ENCODE data around the gene OPCML.

The OPCML gene

GRCh38 chr11:133070021-133070713 lies 462.1 kb downstream of the OPCML start:
- no peak for DNase-seq (ENCODE audit: low read depth)

- DNase-seq (ENCODE audit: low read depth): no peak
Measured at GRCh38 chr11:133065847-133066485, 466.3 kb downstream of the OPCML start.

- DNase-seq (ENCODE audit: low read depth): no peak
Measured at GRCh38 chr11:133064961-133065360, 467.3 kb downstream of the OPCML start.

- DNase-seq (ENCODE audit: low read depth): no peak
Measured at GRCh38 chr11:133064152-133064877, 468.0 kb downstream of the OPCML start.

GRCh38 chr11:133058501-133058900 lies 473.8 kb downstream of the OPCML start:
- no peak for DNase-seq (ENCODE audit: low read depth)

- no peak for DNase-seq (ENCODE audit: low read depth)
Measured at GRCh38 chr11:133053124-133053776, 479.1 kb downstream of the OPCML start.

GRCh38 chr11:133052537-133052936 lies 479.8 kb downstream of the OPCML start:
- DNase-seq (ENCODE audit: low read depth): no peak

GRCh38 chr11:133049244-133050019 lies 482.9 kb downstream of the OPCML start:
- DNase-seq (ENCODE audit: low read depth): no peak

DNA sequence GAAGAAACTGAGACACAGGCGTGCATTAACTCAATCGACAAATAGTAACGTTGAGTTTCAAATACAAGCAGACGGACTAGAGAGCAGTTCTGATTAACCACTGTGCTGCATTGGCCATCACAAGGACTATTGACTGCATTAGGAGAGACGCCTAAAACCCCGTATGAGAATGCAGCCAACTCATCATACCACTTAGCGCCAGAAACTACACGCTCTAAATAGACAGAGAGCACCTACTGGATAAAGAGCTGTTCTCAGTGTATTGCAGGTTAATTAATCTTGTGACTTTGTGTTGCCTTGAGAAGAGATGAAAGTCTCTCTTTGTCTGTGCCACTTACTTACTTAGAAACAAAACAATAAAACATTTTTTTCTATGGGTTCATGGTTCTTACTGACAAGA lies 484.0 kb downstream of the OPCML start:
- DNase-seq (ENCODE audit: low read depth): no peak

GRCh38 chr11:133047771-133048115 lies 484.6 kb downstream of the OPCML start:
- no peak for DNase-seq (ENCODE audit: low read depth)

DNA sequence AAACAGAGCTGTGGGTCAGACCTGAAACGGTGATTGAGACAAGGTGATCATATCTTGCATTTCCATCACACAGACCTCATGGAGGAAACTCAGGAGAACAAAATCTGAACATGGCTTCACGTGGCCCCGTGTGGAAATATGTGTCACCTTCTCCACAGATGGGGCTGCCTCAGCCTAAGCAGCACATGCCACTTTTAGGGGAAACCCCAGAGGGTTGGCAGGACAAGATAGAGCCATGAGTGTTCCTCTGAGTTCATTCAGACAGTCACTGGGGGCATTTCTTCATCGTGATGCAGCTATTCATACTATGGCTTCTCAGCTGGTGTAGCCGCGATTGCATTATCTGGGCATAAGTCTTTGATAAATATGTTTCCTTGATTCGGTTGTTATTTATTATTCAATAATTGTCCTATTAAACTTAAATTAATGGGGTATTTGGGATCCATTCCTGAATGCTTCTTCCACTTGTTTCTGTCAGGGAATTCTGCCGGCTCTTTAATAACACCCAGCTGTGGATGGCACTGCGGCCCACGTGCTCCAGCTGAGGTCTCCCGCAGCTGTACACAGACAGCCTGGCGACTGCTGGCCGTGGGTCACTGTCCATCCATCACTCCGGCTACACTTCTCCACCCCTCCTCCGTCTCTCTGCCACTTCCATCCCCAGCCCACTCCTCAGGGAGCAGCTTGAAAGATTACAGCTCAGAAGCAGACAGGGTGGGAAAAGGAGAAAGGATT lies 485.1 kb downstream of the OPCML start:
- DNase-seq (ENCODE audit: low read depth): no peak

DNA sequence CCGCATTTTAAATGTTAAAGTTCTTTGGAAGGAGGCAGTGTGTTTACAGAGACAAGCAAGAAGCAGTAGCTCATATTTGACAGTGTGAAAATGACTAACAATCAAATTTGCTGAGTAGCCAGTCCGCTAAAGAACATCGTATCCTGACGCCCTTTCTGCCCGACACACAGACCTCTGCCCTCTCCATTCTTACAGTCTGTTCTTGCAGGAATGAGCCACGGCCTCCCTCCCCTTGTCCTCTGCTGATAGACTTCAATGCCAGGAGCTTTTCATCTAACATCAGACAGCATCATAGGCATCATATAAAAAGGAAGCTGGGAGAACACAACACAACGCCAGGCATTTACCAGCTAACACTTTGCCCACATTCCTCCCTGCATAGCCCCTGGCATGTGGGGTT lies 486.0 kb downstream of the OPCML start:
- no peak for DNase-seq (ENCODE audit: low read depth)

DNA sequence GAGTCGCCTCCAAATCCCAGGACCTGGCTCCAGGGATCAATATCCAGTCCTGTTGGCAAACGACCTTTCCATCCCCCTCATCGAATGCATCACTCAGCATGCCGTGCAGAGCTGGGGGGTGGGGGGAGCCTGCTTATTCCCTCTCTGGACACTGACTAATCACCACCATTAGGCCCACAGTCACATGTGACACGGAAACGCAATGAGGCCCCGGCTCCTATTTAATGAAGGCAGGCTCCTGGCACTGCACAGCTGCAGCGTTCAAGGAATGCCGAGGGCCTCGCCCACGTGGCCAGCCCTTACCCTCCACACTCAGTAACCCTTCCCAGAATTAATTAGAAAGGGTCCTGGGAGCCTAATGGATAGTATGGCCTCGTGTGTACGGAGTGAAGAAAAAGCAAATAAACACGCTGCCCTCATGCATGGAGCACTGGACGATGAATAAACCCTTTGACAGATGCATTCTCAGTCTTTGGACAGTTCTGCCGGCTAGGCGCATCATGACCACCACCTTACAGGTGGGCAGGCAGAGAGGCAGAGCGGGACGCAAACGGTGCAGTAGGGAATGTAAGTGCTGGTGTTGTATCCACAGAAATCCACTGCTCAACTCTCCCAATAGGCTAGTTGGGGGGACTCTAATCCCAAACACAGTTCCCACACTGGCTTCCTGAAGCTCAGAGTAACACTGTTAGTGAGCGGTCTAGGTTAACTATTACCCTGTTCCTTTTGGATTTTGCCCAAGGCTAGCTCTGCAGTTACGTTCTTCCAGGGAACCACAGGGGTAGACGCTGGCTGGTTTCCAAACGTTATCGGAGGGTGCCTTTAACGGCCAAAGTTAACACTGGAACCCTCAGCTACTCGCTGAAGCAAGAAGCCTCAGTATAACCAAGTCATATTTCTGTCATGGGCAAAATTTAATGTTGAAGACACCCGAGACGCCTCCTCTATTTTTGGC lies 490.1 kb downstream of the OPCML start:
- no peak for DNase-seq (ENCODE audit: low read depth)

DNA sequence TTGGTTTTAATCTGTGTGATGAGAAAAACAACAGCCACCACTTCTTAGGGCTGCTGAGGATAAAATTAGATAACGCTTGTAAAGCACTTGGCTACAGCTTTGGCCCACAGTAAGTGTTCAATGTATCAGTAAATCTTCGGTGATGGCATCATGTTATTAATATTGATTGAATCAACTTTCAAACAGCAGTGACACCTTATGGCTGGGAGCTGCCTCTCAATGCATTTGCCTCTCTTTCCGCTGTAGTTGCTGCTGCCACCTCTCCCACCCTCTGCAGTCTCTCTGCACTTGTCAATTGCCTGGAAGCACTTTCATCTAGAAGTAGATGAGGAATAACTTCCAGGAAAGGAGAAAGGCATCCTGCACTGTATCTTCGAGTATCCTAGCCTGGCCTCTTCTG lies 491.1 kb downstream of the OPCML start:
- no peak for DNase-seq (ENCODE audit: low read depth)

DNA sequence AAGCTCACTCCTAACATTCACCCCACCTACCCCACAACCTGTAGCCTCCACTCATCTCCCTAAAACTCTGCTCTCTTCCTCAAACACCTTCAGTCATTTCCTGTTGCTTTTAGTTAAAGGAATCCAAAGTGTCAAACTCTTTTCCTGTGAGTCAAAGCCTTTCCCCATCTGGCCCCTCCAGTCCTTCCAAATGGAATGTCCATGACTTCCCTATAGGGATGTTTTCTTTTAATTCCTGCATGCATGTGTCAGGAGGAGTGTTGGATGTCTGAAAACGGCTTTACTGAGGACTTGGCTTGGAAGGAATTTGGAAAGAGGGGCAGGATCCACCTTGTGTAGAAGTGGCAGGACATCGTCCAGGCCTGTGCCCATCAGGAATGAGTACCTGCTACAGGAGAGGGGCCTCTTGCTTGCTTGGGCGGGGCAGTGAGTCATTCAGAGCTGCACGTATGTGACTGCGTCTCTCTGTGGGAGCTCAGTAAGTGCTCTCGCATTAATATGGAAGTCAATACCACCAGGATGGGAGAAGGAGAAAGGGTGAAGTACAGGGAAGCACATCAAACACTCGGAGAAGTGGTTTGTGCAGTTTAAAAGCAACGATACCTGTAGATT lies 491.9 kb downstream of the OPCML start:
- no peak for DNase-seq (ENCODE audit: low read depth)

- DNase-seq (ENCODE audit: low read depth): no peak
Measured at GRCh38 chr11:133038850-133039249, 493.5 kb downstream of the OPCML start.

DNA sequence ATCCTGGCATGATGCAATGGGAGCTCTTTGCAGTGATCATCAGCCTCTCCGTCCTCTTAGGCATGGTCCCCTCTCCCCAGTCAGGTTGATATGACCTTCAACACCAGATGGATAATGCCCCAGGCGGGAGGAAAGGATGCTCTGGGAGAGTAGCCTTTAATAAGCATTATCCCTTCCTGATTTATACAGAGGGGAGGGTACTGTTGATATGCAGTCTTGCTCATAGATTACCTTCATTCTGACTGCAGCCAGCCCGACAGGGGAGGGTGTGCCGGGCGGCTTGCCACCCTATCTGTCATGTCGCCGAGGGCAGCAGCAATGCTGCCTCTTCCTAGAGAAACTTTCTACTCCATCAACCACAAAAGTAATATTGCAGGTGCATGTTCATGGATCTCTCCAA lies 497.4 kb downstream of the OPCML start:
- DNase-seq (ENCODE audit: low read depth): no peak

DNA sequence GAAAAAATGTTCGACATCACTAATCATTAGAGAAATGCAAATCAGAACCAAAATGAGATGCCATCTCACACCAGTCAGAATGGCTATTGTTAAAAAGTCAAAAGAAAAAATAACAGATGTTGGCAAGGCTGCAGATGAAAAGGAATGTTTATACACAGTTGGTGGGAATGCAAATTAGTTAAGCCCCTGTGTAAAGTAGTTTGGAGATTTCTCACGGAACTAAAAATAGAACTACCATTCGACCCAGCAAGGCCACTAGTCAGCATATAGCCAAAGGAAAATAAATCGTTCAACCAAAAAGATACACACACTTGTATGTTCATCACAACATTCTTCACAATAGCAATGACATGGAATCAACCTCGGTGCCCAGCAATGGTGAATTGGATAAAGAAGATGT lies 503.2 kb downstream of the OPCML start:
- DNase-seq (ENCODE audit: low read depth): no peak

GRCh38 chr11:133026952-133027351 lies 505.3 kb downstream of the OPCML start:
- DNase-seq (ENCODE audit: low read depth): no peak

DNA sequence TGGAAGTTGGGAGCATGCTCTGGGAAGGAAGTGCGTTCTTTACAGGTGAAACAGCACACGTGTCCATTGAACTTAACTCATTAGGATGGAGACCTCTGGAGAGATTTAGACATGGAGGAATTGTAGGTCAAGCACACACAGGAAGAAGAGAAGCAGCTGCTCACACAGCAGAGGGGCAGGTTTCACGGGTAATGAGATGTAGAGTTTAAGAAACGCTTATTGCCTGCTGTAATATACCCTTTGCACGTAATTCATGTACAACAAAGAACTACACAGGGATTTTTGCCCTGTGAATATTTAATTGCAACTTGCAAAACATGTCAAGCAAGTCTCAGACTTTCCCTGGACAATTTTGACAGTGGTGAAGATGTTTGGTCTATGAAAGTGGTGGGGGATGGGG lies 508.0 kb downstream of the OPCML start:
- DNase-seq (ENCODE audit: low read depth): no peak

All from stimulated activated CD8-positive, alpha-beta memory T cell treated with anti-CD3 and anti-CD28 coated beads, Interleukin-15, amount 100 ng/mL, for 1 hour (primary cell).